Activated CD4-positive, alpha-beta T cell treated with anti-CD3 and anti-CD28 coated beads for 1 hour (primary cell): ENCODE data around the gene PPP6R1.

Source experiments
- DNase-seq: peaks from one replicate; pipeline ENCODE4 v3.0.0-alpha.2; 2020

Gene PPP6R1

DNA sequence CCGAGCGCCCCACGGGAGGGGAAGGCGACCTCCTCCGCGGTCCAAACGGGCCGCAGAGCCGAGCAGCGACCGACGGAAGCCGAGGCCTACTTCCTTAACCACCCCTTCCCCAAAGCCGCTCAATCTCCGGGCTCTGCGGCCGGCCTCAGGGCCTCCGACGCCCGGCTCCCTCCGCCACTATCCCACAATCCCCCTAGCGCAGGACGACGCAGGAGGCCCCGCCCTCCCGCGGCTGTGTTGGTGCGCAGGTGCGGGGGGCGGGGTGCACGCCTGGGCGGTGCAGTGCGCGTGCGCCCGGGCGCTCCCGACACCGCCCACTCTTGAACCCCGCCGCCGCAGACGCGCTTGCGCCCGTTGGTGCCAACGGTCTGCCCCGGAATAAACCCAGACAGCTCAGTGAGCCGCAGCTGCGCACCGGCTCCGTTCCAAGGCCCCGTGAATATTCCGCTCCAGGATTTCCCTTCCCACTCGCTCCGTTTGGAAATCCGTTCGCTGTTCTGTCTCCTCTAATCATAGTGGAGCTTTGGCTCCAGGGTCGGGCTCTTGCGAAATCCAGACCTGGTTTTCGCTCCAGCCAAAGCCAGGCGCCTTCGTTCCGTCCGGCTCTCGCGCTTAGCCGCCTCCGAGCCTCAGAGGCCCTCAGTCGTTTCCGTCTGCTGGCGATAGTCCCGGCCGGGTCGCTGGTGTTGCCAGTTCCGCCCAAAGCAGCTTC lies at the start of gene PPP6R1:
PPP6R1 (minus strand) TSS at position 190 of the 712 bp plus-strand sequence. CDS start 11,914 bp downstream, outside the sequence.
- DNase-seq = peak; percentile 89

DNA sequence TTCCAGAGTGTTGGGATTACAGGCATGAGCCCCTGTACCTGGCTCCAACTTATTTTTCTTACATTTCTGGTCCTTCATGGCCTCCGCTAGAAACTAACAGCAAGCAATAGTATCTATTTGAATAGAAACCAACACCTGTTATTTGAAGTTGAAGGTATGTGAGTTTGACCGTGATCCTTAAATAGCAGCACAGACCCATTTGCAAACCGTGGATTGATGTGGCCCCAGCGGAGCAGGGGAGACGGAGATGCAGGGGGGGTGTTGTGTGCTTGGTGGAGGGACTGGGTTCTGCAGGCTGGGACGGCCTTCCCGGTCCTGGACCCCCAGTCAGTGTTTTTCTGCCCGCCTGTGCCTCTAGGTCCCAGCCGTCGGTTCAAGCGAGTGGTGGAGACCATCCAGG lies 49.5 kb upstream of the PPP6R1 start:
- DNase-seq = no peak

DNA sequence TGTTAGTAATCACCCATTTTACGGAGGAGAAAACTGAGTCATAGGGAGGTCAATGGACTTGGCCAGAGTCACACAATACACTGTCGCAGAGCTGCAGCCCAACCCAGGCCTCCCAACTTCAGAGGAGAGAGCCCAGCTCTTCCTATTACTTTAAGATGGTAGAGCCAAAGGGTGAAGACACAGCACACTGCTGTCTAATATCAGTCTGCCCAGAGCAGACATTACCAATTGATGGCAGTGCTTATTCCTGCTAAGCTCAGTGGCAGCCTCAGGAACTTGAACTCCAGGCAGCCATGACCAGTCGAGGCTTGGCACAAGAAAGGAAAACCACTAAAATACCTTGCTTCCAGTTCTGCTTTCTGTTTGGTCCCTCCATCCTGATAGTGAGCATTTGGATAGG lies 47.9 kb upstream of the PPP6R1 start:
- DNase-seq = no peak

DNA sequence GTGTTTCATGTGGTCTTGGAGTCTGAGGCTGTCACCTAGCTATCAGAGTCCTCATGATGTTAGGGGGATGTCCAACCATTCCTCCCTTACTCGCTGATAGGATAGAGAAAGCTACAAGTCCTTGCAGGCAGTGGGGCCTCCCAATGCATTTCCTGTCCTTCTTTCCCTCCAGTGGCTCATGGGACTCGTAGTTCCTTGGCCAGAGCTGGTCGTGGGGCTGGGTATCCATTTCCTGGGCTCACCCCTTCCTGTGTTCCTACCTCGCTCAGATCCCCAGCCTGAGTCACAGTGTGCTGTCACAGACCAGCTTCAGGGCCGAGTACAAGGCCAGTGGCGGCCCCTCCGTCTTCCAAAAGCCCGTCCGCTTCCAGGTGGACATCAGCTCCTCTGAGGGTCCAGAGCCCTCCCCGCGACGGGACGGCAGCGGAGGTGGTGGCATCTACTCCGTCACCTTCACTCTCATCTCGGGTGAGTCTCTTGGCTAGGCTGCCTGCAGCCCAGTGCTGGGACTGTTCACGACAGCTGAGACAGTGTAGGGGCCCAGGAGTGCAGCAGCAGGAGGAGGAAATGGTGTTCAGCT lies 47.3 kb upstream of the PPP6R1 start:
- DNase-seq = no peak

- peak; percentile 38 for DNase-seq
These were observed 46.7 kb upstream of the PPP6R1 start for GRCh38 chr19:55305491-55305890.

GRCh38 chr19:55304980-55305379 lies 46.2 kb upstream of the PPP6R1 start:
- DNase-seq = no peak

GRCh38 chr19:55304279-55304978 lies 45.6 kb upstream of the PPP6R1 start:
- DNase-seq = no peak

DNA sequence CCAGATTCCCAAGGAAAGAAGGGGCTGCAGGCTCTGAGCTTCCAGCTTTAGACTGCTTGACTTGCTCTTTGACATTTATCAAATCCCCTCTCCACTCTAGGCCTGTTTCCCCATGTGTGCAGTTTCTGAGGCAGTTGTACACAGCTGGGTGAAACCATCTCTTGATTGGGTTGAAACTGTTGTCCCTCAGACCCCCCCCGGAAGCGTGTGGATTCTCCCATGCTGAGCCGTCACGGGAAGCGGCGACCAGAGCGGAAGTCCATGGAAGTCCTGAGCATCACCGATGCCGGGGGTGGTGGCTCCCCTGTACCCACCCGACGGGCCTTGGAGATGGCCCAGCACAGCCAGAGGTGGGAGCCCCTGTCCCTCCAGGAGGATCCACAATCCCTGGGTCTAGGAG lies 44.7 kb upstream of the PPP6R1 start:
- no peak for DNase-seq

DNA sequence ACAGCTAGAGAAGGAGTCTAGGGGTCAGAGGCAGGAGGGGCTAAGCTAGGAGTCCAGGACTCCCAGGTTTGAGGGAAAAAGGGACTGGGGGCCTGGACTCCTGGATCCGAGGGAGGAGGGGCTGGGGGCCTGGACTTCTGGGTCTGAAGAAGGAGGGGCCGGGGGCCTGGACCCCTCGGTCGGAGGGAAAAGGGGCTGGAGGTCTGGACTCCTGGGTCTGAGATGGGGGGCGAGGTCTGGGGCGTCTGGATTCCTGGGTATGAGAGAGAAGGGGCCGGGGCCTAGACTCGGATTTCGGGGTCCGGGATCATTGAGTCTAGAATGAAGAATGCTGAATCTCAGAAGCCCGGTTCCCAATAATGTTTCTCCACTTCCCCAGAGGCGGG lies 43.5 kb upstream of the PPP6R1 start:
- DNase-seq = no peak

GRCh38 chr19:55301459-55302317 lies 42.9 kb upstream of the PPP6R1 start:
- DNase-seq = peak; percentile 91

- no peak for DNase-seq
These were observed 42.2 kb upstream of the PPP6R1 start for GRCh38 chr19:55300886-55301458.

GRCh38 chr19:55299991-55300390 lies 41.2 kb upstream of the PPP6R1 start:
- DNase-seq = no peak

- DNase-seq = no peak
These were observed 38.5 kb upstream of the PPP6R1 start for GRCh38 chr19:55297267-55297666.

DNA sequence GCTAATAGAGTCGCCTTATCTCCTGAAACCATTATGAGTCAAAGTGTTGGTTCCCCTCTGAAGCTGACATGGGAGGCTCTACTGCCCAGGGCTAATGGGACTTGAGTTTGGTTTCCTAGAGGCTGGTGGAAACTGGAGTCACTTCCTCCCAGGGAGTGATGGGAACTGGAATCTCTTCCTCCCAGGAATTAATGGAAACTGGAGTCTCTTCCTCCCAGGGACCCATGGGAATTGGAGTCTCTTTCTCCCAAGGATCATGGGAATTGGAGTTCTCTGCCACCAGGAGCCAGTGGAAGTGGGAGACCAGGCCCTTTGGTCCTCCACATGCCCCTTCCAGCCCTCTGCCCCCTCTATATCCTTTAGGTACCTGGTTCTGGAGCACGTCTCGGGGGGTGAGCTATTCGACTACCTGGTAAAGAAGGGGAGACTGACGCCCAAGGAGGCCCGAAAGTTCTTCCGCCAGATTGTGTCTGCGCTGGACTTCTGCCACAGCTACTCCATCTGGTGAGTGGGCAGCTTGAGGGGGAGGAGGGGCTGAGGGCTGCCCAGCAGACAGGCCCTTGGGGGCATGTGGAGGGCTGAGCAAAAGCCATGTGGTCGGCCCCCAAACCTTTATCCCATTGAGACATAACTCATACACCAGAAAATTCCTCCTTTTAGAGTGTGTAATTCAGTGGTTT lies 30.4 kb upstream of the PPP6R1 start:
- DNase-seq = no peak

DNA sequence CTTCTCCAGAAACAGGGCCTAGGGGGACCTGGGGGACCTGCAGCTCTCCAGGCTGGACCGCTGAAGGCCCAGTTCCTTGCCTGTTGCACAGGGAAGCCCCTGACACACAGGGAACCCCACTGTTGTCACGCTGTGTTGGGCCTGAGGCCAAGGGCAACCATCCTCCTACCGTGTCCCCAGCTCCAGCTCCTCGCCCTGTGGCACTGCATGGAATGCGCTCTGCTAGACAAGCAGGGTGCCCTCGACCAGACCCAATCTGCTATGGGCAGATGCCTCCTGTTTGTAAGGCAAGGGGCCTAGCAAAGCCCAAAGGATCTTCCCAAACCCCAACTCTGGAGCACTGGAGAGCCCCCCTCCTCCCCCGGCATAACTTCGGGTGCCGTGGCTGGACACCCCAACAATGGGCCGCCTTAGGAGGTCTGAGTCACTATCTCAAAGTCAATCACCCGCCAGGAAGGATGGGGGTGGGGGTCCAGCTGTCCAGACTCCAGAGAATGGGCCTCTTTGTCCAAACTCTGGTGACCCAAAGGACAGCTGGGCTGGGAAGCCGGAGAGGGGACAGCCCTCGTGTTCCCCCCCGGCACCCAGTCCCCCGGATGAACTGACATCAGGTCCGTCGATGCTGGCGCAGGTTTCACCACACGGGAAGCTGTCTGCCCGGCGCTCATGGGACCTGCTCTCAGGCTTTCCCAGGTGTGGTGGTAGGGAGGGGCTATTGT lies 28.7 kb upstream of the PPP6R1 start:
- DNase-seq = no peak

GRCh38 chr19:55285229-55285890 lies 26.5 kb upstream of the PPP6R1 start:
- DNase-seq = no peak

- DNase-seq = no peak
These were observed 25.7 kb upstream of the PPP6R1 start for GRCh38 chr19:55284405-55285058.

DNA sequence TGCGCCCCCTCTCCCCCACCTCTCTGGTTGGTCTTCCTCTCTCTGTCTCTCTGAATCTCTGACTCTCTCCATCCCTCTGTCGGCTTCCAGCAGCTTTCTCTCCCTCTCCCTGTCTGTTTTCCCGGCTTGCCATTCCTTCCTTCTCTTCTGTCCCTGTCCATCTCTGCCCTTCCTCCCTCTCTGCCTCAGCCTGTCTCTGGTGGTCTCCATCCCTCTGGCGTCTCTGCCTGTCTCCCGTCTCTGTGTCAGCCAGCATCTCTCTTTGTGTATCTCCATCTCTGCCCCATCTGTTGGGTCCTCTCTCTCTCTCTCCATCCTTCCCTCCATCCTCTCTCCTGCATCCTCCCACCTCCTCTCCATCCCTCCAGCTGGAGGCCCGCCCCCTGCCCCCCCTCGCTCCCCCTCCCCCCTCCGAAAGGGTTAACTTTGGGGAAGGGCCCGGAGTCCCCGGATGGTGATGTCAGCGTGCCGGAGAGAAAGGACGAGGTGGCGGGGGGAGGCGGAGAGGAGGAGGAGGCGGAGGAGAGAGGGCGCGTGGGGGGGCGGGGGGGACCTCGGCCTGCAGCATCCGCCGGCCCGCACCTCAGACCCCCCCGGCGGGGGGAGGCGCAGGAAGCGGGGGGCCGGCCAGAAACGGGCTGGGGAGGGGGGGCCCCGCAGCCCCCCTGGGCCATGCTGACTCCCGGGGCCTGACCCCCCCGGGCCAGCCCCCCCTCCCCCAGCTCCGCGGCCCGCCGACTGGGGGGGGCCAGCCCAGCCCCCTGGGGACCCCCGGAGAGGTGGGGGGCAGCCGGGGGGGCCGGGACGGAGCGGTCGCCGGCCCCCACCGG lies 24.9 kb upstream of the PPP6R1 start, which contains the start of gene BRSK1:
BRSK1 (plus strand) TSS at position 450 of the 830 bp plus-strand sequence. CDS start 446 bp downstream, outside the sequence.
- no peak for DNase-seq
